ENCODE measurements around the gene EEIG1.
A peak's percentile ranks its signal among the peaks of the same experiment; 100 is the strongest.

DNA sequence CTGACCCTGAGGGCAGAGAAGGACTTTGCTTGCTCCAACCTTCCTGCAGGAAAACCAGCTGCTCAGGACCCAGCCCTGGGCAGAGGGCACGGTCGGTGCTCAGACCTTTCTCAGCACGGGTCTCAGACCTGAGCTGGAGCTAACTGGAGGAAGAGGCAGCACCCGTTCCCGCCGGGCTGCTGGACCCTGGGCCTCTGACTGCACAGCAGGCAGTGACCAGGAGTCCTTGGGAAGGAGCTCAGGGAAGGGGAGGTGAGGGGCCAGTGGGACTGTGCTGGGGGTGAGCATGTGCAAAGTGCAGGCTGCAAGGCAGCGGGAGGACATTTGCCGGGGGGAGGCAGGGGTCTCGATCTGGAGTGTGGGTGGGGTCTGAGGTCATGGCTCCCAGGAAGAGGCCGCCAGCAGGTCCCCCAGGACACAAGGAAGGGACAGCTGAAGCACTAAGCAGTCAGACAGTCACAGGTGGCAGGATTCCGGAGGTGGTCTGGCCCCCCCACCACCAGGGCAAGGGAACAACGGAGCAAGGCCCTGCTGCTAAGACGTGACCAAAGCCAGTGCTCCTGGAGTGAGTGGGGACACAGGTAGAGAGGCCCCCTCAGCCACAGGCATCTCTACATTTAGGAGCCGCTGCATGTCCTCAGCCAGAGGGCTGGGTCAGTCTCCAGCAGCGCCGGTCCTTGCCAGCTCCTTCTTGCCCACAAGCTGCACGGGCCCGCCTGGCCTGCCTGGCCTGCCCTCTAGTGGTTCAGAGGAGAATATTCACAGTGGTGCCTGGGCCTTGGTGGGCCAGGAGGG, 38.4 kb downstream of the EEIG1 start:
- peak in 3 of 4 experiments; percentile 92 to 94 (median 93) for TF ChIP-seq CTCF (IDR thresholded peaks at IDR 0.05)
- no peak for TF ChIP-seq EP300 (IDR thresholded peaks at IDR 0.05)
